ENCODE measurements around the gene UBL7.

UBL7 gene

GRCh38 chr15:74438721-74439316 is 22.1 kb downstream of the UBL7 start:
- DNase-seq, result no peak

GRCh38 chr15:74438206-74438605 is 22.8 kb downstream of the UBL7 start:
- DNase-seq, result no peak

- no peak for DNase-seq
Measured at GRCh38 chr15:74434263-74435136, 26.5 kb downstream of the UBL7 start.

- DNase-seq, result no peak
Measured at GRCh38 chr15:74433592-74434262, 27.2 kb downstream of the UBL7 start, which contains the start of gene SEMA7A. SEMA7A (minus strand) TSS chr15:74433958; CDS start chr15:74433918, 40 bp downstream.

- no peak for DNase-seq
Measured at GRCh38 chr15:74432968-74433591, 27.9 kb downstream of the UBL7 start.

GRCh38 chr15:74432271-74432967 is 28.5 kb downstream of the UBL7 start:
- DNase-seq, result no peak

GRCh38 chr15:74431645-74432044 is 29.3 kb downstream of the UBL7 start:
- no peak for DNase-seq

- no peak for DNase-seq
Measured at GRCh38 chr15:74431116-74431515, 29.8 kb downstream of the UBL7 start.

- DNase-seq, result no peak
Measured at GRCh38 chr15:74430510-74430951, 30.4 kb downstream of the UBL7 start.

- no peak for DNase-seq
Measured at GRCh38 chr15:74429781-74430400, 31.1 kb downstream of the UBL7 start.

GRCh38 chr15:74428970-74429780 is 31.8 kb downstream of the UBL7 start:
- no peak for DNase-seq

GRCh38 chr15:74428442-74428787 is 32.5 kb downstream of the UBL7 start:
- DNase-seq, result no peak

- no peak for DNase-seq
Measured at GRCh38 chr15:74427607-74428441, 33.1 kb downstream of the UBL7 start.

- no peak for DNase-seq
Measured at GRCh38 chr15:74426404-74427281, 34.3 kb downstream of the UBL7 start.

GRCh38 chr15:74425630-74426029 is 35.3 kb downstream of the UBL7 start:
- DNase-seq, result no peak

GRCh38 chr15:74424901-74425528 is 35.9 kb downstream of the UBL7 start:
- no peak for DNase-seq

- DNase-seq, result no peak
Measured at GRCh38 chr15:74423431-74424257, 37.3 kb downstream of the UBL7 start.

All from cortex of kidney (tissue), 1 donor.